Glutamatergic neuron (in vitro differentiated cells): ENCODE measurements around the gene WDR88. TPM values are rescaled to one million over a fixed set of nuclear protein-coding genes. Genes with fewer than 3 reads are reported as not detected.

Source experiments
- DNase-seq: peaks from one replicate; pipeline ENCODE4 v3.0.0; 2022
- H3K27ac Mint-ChIP-seq: one replicate; pipeline ENCODE4 v1.8.0; 2020; ENCODE audit warnings: mild to moderate bottlenecking, mixed read lengths, inconsistent platforms; ENCODE audit not compliant: unreplicated experiment
- H3K27me3 Mint-ChIP-seq: one replicate; pipeline ENCODE4 v1.8.0; 2020; ENCODE audit warnings: mild to moderate bottlenecking, moderate library complexity, mixed read lengths, inconsistent platforms; ENCODE audit not compliant: unreplicated experiment
- H3K36me3 Mint-ChIP-seq: one replicate; pipeline ENCODE4 v1.8.0; 2020; ENCODE audit warnings: mild to moderate bottlenecking, mixed read lengths, inconsistent platforms; ENCODE audit not compliant: unreplicated experiment
- H3K4me1 Mint-ChIP-seq: one replicate; pipeline ENCODE4 v1.8.0; 2020; ENCODE audit warnings: mild to moderate bottlenecking, low read depth, mixed read lengths, inconsistent platforms; ENCODE audit not compliant: unreplicated experiment
- H3K4me3 Mint-ChIP-seq: one replicate; pipeline ENCODE4 v1.8.0; 2020; ENCODE audit warnings: mild to moderate bottlenecking, mixed read lengths, inconsistent platforms; ENCODE audit not compliant: unreplicated experiment
- H3K9me3 Mint-ChIP-seq: one replicate; pipeline ENCODE4 v1.8.0; 2020; ENCODE audit warnings: mild to moderate bottlenecking, moderate library complexity, mixed read lengths, inconsistent platforms; ENCODE audit not compliant: unreplicated experiment
- total RNA-seq: library from RNA; stranded (reverse); fragmentation: NEBNext Ultra II Directional; extraction: Animal tissue kit (Norgen Biotek cat#: 25700); gene quantifications from one replicate; pipeline ENCODE4 v1.2.1, GENCODE V29; 2021; ENCODE audit not compliant: unreplicated experiment
- TF ChIP-seq, protein P1 (sequence below): fragments of 200-600 bp; sonication (generic); IDR thresholded peaks from one replicate; pipeline ENCODE4 v1.5.0; 2021; ENCODE audit not compliant: partially characterized antibody, unreplicated experiment

WDR88 gene
- total RNA-seq, 1 donor from 2014 or later, result not detected

DNA sequence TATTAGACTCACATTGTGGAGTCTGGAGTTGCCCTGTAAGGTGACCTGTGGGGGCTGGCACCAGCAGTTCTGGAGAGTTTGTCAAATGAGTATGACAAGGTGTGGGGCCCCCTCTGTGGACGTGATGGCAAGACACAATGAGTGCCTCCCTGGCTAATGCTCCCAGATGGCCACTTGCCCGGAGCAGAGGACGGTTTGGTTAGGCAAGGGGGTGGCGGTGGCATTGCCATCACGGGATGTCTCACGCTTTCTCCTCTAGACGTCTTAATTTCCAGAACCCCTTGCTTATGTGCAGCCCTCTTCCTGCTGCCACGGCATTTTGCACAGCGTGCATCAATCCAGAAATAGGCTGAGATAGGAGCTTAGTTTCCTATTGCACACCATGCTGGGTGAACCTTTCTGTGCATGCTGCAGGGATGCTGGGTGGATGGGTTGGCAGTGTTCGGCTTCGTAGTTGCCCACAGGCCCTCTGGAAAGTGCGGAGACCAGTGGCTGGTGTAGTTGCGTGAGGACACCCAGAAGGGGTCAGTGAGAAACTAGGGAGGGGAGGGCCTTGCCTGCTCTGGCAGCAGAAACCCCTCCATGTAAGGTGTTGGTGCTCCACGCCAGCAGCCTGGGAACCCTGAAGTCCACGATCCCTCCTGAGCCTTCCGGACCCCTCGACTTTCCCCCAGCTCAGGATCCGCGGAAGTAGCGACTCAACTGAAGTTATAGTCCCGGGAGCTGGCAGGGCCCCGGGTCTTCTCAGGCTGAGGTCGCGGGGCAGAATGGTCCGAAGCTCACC is 44.2 kb downstream of the WDR88 start:
- H3K4me3 Mint-ChIP-seq, result peak overlapping the region; percentile 93
- H3K4me1 Mint-ChIP-seq, result peaks cover 11% of the 10 kb centered on the region
- peak overlapping the region; percentile 80 for H3K27ac Mint-ChIP-seq
- H3K36me3 Mint-ChIP-seq, result no peaks in the 10 kb centered on the region
- peaks cover 27% of the 10 kb centered on the region for H3K9me3 Mint-ChIP-seq
- DNase-seq, result peak; percentile 31
- peaks cover 13% of the 10 kb centered on the region for H3K27me3 Mint-ChIP-seq
- TF ChIP-seq, protein P1, sequence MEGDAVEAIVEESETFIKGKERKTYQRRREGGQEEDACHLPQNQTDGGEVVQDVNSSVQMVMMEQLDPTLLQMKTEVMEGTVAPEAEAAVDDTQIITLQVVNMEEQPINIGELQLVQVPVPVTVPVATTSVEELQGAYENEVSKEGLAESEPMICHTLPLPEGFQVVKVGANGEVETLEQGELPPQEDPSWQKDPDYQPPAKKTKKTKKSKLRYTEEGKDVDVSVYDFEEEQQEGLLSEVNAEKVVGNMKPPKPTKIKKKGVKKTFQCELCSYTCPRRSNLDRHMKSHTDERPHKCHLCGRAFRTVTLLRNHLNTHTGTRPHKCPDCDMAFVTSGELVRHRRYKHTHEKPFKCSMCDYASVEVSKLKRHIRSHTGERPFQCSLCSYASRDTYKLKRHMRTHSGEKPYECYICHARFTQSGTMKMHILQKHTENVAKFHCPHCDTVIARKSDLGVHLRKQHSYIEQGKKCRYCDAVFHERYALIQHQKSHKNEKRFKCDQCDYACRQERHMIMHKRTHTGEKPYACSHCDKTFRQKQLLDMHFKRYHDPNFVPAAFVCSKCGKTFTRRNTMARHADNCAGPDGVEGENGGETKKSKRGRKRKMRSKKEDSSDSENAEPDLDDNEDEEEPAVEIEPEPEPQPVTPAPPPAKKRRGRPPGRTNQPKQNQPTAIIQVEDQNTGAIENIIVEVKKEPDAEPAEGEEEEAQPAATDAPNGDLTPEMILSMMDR, result no peak

DNA sequence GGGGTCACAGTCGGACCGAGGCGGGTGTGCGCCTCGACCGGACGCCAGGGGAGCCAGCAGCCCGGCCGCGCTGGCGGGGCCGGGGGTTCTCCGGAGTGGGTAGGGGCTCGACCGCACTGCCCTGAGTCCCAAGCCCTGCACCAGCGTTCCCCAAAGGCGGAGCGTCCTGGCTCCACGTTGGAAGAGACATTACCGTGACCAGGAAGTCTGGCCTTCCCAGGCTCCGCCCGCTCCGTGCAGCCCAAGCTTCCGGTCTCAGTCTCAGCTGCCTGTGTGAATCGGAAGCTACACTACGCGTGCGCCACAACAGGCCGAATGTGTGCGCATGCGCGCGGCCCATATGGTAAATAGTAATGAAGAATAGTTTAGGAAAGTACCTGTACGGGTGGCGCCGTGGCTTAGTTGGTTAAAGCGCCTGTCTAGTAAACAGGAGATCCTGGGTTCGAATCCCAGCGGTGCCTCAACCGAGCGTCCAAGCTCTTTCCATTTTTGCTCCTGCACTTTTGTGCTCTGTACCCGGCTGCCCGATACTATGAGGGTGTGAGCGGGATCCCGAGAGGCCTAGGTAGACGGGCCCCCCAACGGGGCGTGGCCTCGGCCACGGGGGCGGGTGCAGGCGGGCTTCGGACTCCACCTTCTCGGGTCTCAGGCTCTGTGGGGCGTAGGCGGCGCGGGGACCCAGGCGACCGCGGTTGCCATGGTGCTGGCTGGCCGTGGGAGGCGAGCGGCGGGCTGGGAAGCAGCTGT is 44.9 kb downstream of the WDR88 start:
- Mint-ChIP-seq H3K4me1 (peaks cover 11% of the 10 kb centered on the region), H3K27me3 (peaks cover 13% of the 10 kb centered on the region), H3K36me3 (no peaks in the 10 kb centered on the region), H3K4me3 (peak overlapping the region; percentile 93), H3K9me3 (peaks cover 27% of the 10 kb centered on the region), H3K27ac (peak overlapping the region; percentile 94)
- TF ChIP-seq, protein P1, result no peak
- peak; percentile 96 for DNase-seq

DNA sequence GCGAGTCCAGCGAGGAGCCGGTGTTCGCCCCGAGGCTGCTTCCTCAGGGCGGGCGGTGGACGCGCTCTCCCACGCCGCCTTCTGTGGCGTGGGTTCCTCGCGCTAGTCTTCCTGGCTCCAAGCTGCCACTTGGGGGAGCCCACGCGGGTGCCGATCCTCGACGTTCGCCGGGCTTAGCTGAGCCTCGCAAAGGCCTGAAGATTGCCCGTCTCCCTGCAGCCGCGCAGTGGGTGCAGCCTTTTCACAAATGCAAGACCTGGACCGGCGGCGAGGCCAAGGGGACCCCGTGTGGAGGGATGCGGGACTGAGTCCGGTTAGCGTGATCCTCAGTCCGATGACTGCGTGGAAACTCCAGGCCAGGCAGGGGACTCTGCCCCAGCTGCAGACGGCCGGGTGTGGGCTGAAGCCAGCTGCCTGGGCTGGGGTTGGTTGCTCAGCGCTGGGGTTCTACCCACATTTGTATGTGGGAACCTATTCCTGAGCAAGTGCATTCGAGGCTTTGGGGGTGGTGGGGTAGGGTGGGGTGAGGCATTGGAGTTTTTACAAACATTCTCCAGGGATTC is 45.6 kb downstream of the WDR88 start:
- Mint-ChIP-seq H3K27me3 (peaks cover 13% of the 10 kb centered on the region), H3K4me3 (peak overlapping the region; percentile 83), H3K9me3 (peaks cover 27% of the 10 kb centered on the region), H3K27ac (peak overlapping the region; percentile 78), H3K4me1 (peaks cover 11% of the 10 kb centered on the region), H3K36me3 (no peaks in the 10 kb centered on the region)
- TF ChIP-seq, protein P1, result peak; percentile 62
- peak; percentile 83 for DNase-seq

DNA sequence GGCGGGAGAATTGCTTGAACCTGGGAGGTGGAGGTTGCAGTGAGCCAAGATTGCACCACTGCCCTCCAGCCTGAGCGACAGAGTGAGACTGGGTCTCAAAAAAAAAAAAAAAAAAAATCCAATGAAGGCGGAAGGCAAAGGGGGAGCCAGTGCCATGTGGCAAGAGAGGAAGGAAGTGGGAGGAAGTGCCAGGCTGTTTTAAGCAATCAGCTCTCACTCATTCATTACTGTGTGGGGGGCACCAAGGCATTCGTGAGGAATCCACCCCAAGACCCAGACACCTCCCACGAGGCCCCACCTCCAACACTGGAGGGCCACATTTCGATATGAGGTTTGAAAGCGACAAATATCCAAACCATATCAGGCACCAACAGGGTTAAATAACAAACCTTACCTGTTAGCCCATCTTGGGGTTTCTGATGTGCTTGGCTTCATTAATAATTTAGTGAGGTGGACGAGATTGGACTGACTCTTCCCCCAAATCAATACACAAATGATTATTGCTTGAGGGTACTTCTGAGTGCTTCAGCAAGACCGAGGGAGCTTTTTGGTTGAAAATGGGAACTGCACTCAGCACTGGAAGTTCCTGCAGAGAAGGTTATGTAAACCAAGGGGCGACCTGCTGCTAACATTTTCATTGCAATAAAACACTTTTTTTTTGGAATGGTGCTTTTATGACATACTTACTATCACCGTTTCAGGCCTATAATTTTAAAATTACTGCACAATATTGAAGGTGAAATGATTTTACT is 54.7 kb downstream of the WDR88 start:
- TF ChIP-seq, protein P1, result no peak
- no peak overlapping the region for H3K4me3 Mint-ChIP-seq
- H3K27me3 Mint-ChIP-seq, result no peaks in the 10 kb centered on the region
- no peaks in the 10 kb centered on the region for H3K36me3 Mint-ChIP-seq
- no peaks in the 10 kb centered on the region for H3K9me3 Mint-ChIP-seq
- no peak overlapping the region for H3K27ac Mint-ChIP-seq
- no peak for DNase-seq
- no peaks in the 10 kb centered on the region for H3K4me1 Mint-ChIP-seq
